Fibroblast of pulmonary artery (primary cell): Measurements from ENCODE around the gene CLCF1.

ENCODE experiments used
- DNase-seq: peaks from one replicate; pipeline ENCODE4 v3.0.0-alpha.2; 2010; ENCODE audit warnings: low read depth
- H3K4me3 ChIP-seq: replicated peaks from 2 replicates; pipeline ENCODE4 v1.5.1; 2011; ENCODE audit warnings: low read depth, mild to moderate bottlenecking, control low read depth, low read length, moderate library complexity
- TF ChIP-seq, protein P1 (sequence below): IDR thresholded peaks from 2 replicates; pipeline ENCODE4 v1.5.1; 2011; ENCODE audit warnings: mild to moderate bottlenecking, control low read depth, low read length, inconsistent platforms; ENCODE audit errors: missing control alignments

The CLCF1 gene

DNA sequence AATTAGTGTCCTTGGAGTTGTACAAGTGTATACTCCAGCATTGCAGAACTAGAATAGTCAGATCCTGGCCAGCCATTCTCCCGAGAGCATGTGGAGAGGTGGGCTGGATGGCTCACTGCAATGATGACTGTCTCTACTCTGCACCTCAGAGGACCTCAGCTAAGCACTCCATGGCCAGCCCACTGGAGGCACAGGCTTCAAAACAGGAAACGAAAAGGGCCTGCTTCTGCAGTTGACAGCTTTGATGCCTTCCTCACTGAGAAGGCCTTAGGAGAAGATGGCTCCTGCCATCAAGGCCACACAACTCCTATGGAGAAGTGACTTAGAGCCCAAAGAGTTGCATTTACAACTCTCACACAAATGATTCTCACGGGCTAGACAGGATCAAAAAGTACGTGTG is 29.1 kb downstream of the CLCF1 start:
- DNase-seq, result no peak
- no peak overlapping the region for H3K4me3 ChIP-seq
- TF ChIP-seq, protein P1, sequence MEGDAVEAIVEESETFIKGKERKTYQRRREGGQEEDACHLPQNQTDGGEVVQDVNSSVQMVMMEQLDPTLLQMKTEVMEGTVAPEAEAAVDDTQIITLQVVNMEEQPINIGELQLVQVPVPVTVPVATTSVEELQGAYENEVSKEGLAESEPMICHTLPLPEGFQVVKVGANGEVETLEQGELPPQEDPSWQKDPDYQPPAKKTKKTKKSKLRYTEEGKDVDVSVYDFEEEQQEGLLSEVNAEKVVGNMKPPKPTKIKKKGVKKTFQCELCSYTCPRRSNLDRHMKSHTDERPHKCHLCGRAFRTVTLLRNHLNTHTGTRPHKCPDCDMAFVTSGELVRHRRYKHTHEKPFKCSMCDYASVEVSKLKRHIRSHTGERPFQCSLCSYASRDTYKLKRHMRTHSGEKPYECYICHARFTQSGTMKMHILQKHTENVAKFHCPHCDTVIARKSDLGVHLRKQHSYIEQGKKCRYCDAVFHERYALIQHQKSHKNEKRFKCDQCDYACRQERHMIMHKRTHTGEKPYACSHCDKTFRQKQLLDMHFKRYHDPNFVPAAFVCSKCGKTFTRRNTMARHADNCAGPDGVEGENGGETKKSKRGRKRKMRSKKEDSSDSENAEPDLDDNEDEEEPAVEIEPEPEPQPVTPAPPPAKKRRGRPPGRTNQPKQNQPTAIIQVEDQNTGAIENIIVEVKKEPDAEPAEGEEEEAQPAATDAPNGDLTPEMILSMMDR, result no peak

DNA sequence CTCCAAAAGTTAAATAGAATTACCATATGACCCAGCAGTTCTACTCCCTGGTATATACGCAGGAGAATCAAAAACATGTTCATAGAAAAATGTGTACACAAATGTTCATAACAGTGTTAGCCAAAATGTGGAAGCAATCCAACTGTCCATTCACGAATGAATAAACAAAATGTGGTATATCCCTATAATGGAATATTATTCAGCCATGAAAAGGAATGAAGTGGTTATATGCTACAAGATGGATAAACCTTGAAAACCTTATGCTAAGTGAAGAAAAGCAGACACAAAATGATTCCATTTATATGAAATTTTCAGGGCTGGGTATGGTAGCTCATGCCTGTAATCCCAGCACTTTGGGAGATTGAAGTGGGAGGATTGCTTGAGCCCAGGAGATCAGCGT is 36.1 kb downstream of the CLCF1 start:
- DNase-seq, result no peak
- H3K4me3 ChIP-seq, result no peak overlapping the region
- TF ChIP-seq, protein P1, result no peak

DNA sequence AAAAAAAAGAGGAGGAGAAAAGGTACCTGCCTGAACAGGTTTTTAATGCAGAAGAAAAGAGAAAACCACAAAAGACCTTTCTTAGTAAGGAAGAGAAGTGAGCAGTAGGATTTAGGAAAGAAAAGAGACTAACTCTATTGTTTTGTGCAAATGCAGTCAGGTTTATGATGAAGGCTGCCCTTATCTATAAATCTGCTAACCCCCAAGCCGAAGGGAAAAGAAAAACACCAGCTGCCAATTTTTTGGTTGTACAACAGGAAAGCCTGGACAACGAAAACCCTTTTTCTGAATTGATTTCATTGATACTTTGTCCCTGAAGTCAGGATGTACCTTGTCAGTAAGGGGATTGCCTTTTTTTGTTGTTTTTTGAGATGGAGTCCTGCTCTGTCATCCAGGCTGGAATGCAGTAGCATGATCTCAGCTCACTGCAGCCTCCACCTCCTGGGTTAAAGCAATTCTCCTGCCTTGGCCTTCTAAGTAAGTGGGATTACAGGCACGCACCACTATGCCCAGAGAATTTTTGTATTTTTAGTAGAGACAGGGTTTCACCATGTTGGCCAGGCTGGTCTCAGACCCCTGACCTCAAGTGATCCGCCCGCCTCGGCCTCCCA is 41.2 kb downstream of the CLCF1 start:
- no peak overlapping the region for H3K4me3 ChIP-seq
- TF ChIP-seq, protein P1, result no peak
- DNase-seq, result no peak

DNA sequence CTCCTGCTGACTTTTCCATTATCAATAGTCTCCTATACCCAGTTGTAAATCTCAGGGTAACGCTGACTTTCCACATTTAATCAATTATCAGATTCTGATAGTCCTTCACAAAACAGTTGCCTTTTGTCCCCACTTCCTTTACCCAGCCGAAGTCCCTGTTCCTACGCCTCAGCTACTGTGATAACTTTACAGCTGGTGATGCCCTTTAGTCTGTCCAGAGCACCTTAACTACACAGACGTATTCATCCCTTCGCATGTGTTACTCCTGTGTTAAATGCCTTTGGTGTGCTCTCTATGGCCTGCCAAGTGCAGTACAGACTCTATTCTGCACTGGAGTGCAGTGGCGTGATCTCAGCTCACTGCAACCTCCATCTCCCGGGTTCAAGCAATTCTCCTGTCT is 49.9 kb downstream of the CLCF1 start:
- H3K4me3 ChIP-seq, result no peak overlapping the region
- TF ChIP-seq, protein P1, result no peak
- DNase-seq, result no peak

DNA sequence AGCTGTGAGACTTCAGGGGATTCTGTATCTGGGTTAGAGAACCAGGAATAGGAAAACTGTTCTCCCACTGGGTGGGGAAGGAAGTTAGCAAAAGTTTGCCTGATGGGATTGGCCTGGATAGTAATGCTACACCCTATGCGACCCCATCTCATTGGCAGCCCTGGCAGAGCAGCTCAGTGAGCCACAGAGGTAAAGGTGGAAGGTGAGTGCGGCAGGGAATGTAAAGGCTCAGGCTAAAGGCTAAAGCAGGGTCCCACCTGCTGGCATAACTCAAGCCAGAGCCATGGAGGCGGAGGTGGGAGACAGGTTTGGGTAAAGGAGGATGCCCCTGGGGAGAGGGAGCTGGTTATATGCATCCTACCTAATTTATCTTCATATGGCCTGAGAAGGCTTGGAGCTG is 51.3 kb downstream of the CLCF1 start:
- TF ChIP-seq, protein P1, result no peak
- H3K4me3 ChIP-seq, result no peak overlapping the region
- DNase-seq, result no peak

DNA sequence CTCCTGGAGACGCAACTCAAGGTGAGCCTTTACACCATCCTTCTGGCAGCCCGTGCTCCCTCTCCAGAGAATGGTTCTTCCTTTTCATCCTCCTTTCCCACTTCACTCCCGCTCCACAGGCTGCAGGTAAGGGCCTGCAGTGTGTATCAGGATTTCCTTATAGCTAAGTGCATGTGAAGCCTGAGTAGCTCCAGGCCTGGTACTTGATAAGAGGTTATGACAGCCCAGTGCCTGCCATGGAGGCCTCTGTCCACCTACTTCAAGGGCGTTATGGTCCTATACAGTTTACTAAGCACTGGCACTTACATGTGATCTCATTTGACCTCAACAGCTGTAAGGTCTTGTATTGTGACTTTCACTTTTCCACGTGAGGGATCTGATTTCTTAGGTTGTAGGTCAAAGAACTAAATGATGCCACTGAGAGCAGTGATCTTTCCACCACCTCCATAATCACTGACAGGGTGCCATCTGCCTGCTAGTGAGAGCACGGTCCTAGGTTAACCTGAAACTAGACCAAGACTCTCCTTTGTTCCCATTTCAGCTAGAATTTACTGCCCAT is 52.0 kb downstream of the CLCF1 start:
- TF ChIP-seq, protein P1, result no peak
- H3K4me3 ChIP-seq, result no peak overlapping the region
- no peak for DNase-seq

DNA sequence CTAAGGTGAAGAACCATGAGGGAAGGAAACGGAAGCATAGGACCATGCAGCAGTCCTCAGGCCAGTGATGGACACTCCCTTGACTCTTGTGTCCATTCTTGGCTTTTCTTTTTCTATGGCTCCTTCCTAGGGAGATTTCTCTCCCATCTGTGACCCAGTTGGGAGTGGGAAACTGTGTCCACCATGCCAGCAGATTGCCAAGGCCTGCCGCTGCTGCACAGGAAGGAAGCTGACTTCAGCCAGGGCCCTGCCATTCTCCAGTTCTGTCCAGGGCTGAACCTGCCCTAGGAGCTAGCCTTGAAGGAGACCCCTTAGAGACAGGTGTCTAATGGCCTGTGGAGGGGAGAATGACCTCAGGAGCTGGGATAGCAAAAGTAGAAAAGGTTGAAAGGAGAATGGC is 52.7 kb downstream of the CLCF1 start:
- no peak overlapping the region for H3K4me3 ChIP-seq
- TF ChIP-seq, protein P1, result no peak
- no peak for DNase-seq
